ENCODE data around the gene USP46. TPM values are rescaled to one million over a fixed set of nuclear protein-coding genes. Genes with fewer than 3 reads are reported as not detected.

USP46 gene
- polyA plus RNA-seq, 4 donors: 28.3 to 39.4 (median 32.9) TPM

GRCh38 chr4:52576961-52577623 lies 82.0 kb downstream of the USP46 start:
- DNase-seq (ENCODE audit: low read depth in 4 of 4, low spot score in 3 of 4): no peak

GRCh38 chr4:52576326-52576725 lies 82.8 kb downstream of the USP46 start:
- DNase-seq (ENCODE audit: low read depth in 4 of 4, low spot score in 3 of 4): no peak

GRCh38 chr4:52575406-52575805 lies 83.7 kb downstream of the USP46 start:
- DNase-seq (ENCODE audit: low read depth in 4 of 4, low spot score in 3 of 4): no peak

- DNase-seq (ENCODE audit: low read depth in 4 of 4, low spot score in 3 of 4): no peak
Measured at GRCh38 chr4:52574036-52574435, 85.1 kb downstream of the USP46 start.

- no peak for DNase-seq (ENCODE audit: low read depth in 4 of 4, low spot score in 3 of 4)
Measured at GRCh38 chr4:52573551-52573950, 85.5 kb downstream of the USP46 start.

- no peak for DNase-seq (ENCODE audit: low read depth in 4 of 4, low spot score in 3 of 4)
Measured at GRCh38 chr4:52572936-52573485, 86.1 kb downstream of the USP46 start.

- DNase-seq (ENCODE audit: low read depth in 4 of 4, low spot score in 3 of 4): no peak
Measured at GRCh38 chr4:52568351-52568750, 90.8 kb downstream of the USP46 start.

GRCh38 chr4:52566136-52567031 lies 92.7 kb downstream of the USP46 start:
- DNase-seq (ENCODE audit: low read depth in 4 of 4, low spot score in 3 of 4): no peak

GRCh38 chr4:52560844-52561280 lies 98.2 kb downstream of the USP46 start:
- no peak for DNase-seq (ENCODE audit: low read depth in 4 of 4, low spot score in 3 of 4)

- DNase-seq (ENCODE audit: low read depth in 4 of 4, low spot score in 3 of 4): no peak
Measured at GRCh38 chr4:52555356-52555716, 103.8 kb downstream of the USP46 start.

- no peak for DNase-seq (ENCODE audit: low read depth in 4 of 4, low spot score in 3 of 4)
Measured at GRCh38 chr4:52554612-52555355, 104.3 kb downstream of the USP46 start.

GRCh38 chr4:52552778-52553177 lies 106.3 kb downstream of the USP46 start:
- no peak for DNase-seq (ENCODE audit: low read depth in 4 of 4, low spot score in 3 of 4)

GRCh38 chr4:52551487-52551886 lies 107.6 kb downstream of the USP46 start:
- no peak for DNase-seq (ENCODE audit: low read depth in 4 of 4, low spot score in 3 of 4)

GRCh38 chr4:52550186-52550585 lies 108.9 kb downstream of the USP46 start:
- DNase-seq (ENCODE audit: low read depth in 4 of 4, low spot score in 3 of 4): peak in 1 of 4 donors; percentile 20

GRCh38 chr4:52548818-52549570 lies 110.1 kb downstream of the USP46 start:
- no peak for DNase-seq (ENCODE audit: low read depth in 4 of 4, low spot score in 3 of 4)

- no peak for DNase-seq (ENCODE audit: low read depth in 4 of 4, low spot score in 3 of 4)
Measured at GRCh38 chr4:52546449-52546848, 112.7 kb downstream of the USP46 start.

- DNase-seq (ENCODE audit: low read depth in 4 of 4, low spot score in 3 of 4): peak; percentile 35 to 66 (median 46)
Measured at GRCh38 chr4:52545099-52546069, 113.7 kb downstream of the USP46 start.

All from left renal pelvis (tissue), 4 donors.